ENCODE measurements around the gene BLMH. TPM values are rescaled to one million over a fixed set of nuclear protein-coding genes. Genes with fewer than 3 reads are reported as not detected.

BLMH gene
- total and polyA plus RNA-seq, 2 donors from 2014 or later, result 30.5 to 32.5 TPM

- intact Hi-C loops (cut with DNase I), result no loop called here
- H3K4me3 ChIP-seq (ENCODE audit: low read length in 3 of 3), result no peak overlapping the region
- no peaks in the 10 kb centered on the region for H3K4me1 ChIP-seq (ENCODE audit: control insufficient read depth in 2 of 3, insufficient read depth in 2 of 3, low read depth in 1 of 3, low read length in 3 of 3)
- H3K27ac ChIP-seq (ENCODE audit: low read depth in 2 of 2, low read length in 2 of 2), result no peak overlapping the region
- no peak for TF ChIP-seq CTCF (IDR thresholded peaks at IDR 0.05; ENCODE audit: borderline replicate concordance, extremely low read depth, insufficient read depth)
- H3K9me3 ChIP-seq (ENCODE audit: control insufficient read depth in 2 of 3, insufficient read depth in 1 of 3, low read length in 3 of 3), result no peaks in the 10 kb centered on the region
- no peaks in the 10 kb centered on the region for H3K27me3 ChIP-seq (ENCODE audit: control insufficient read depth, insufficient read depth, low read length)
- H3K9ac ChIP-seq (ENCODE audit: low read length in 3 of 3), result no peak overlapping the region
- no peak for DNase-seq
- H3K36me3 ChIP-seq (ENCODE audit: control insufficient read depth in 2 of 3, insufficient read depth in 3 of 3, low read length in 3 of 3), result peaks cover 2 to 16% (median 8%) of the 10 kb centered on the region in 3 donors
- no peak for FAIRE-seq
These were observed 45.3 kb downstream of the BLMH start for GRCh38 chr17:30246460-30246859.

GRCh38 chr17:30244853-30245385 lies 46.8 kb downstream of the BLMH start:
- H3K9me3 ChIP-seq (ENCODE audit: control insufficient read depth in 2 of 3, insufficient read depth in 1 of 3, low read length in 3 of 3), result no peaks in the 10 kb centered on the region
- FAIRE-seq, result no peak
- TF ChIP-seq CTCF (IDR thresholded peaks at IDR 0.05; ENCODE audit: borderline replicate concordance, extremely low read depth, insufficient read depth), result no peak
- H3K36me3 ChIP-seq (ENCODE audit: control insufficient read depth in 2 of 3, insufficient read depth in 3 of 3, low read length in 3 of 3), result peaks cover 2 to 16% (median 8%) of the 10 kb centered on the region in 3 donors
- intact Hi-C loops (cut with DNase I), result no loop called here
- H3K9ac ChIP-seq (ENCODE audit: low read length in 3 of 3), result no peak overlapping the region
- H3K27ac ChIP-seq (ENCODE audit: low read depth in 2 of 2, low read length in 2 of 2), result no peak overlapping the region
- no peak for DNase-seq
- no peaks in the 10 kb centered on the region for H3K27me3 ChIP-seq (ENCODE audit: control insufficient read depth, insufficient read depth, low read length)
- no peak overlapping the region for H3K4me3 ChIP-seq (ENCODE audit: low read length in 3 of 3)
- H3K4me1 ChIP-seq (ENCODE audit: control insufficient read depth in 2 of 3, insufficient read depth in 2 of 3, low read depth in 1 of 3, low read length in 3 of 3), result no peaks in the 10 kb centered on the region

- Histone ChIP-seq H3K27me3 (ENCODE audit: control insufficient read depth, insufficient read depth, low read length) (no peaks in the 10 kb centered on the region), H3K9ac (ENCODE audit: low read length in 3 of 3) (no peak overlapping the region), H3K36me3 (ENCODE audit: control insufficient read depth in 2 of 3, insufficient read depth in 3 of 3, low read length in 3 of 3) (peaks cover 0 to 5% (median 4%) of the 10 kb centered on the region in 3 donors), H3K4me1 (ENCODE audit: control insufficient read depth in 2 of 3, insufficient read depth in 2 of 3, low read depth in 1 of 3, low read length in 3 of 3) (no peaks in the 10 kb centered on the region), H3K9me3 (ENCODE audit: control insufficient read depth in 2 of 3, insufficient read depth in 1 of 3, low read length in 3 of 3) (no peaks in the 10 kb centered on the region), H3K27ac (ENCODE audit: low read depth in 2 of 2, low read length in 2 of 2) (no peak overlapping the region), H3K4me3 (ENCODE audit: low read length in 3 of 3) (no peak overlapping the region)
- no peak for TF ChIP-seq CTCF (IDR thresholded peaks at IDR 0.05; ENCODE audit: borderline replicate concordance, extremely low read depth, insufficient read depth)
- FAIRE-seq, result no peak
- DNase-seq, result no peak
- intact Hi-C loops (cut with DNase I), result no loop called here
These were observed 48.2 kb downstream of the BLMH start for GRCh38 chr17:30243568-30243967.

GRCh38 chr17:30243002-30243401 lies 48.7 kb downstream of the BLMH start:
- intact Hi-C loops (cut with DNase I), result no loop called here
- no peak for TF ChIP-seq CTCF (IDR thresholded peaks at IDR 0.05; ENCODE audit: borderline replicate concordance, extremely low read depth, insufficient read depth)
- Histone ChIP-seq H3K4me1 (ENCODE audit: control insufficient read depth in 2 of 3, insufficient read depth in 2 of 3, low read depth in 1 of 3, low read length in 3 of 3) (no peaks in the 10 kb centered on the region), H3K27me3 (ENCODE audit: control insufficient read depth, insufficient read depth, low read length) (no peaks in the 10 kb centered on the region), H3K27ac (ENCODE audit: low read depth in 2 of 2, low read length in 2 of 2) (no peak overlapping the region), H3K4me3 (ENCODE audit: low read length in 3 of 3) (no peak overlapping the region), H3K36me3 (ENCODE audit: control insufficient read depth in 2 of 3, insufficient read depth in 3 of 3, low read length in 3 of 3) (peaks cover 0 to 4% (median 0%) of the 10 kb centered on the region in 3 donors), H3K9me3 (ENCODE audit: control insufficient read depth in 2 of 3, insufficient read depth in 1 of 3, low read length in 3 of 3) (no peaks in the 10 kb centered on the region), H3K9ac (ENCODE audit: low read length in 3 of 3) (no peak overlapping the region)
- no peak for DNase-seq
- FAIRE-seq, result no peak
